PFSK-1 (cell line): Measurements from ENCODE around the gene MOV10L1.

ENCODE experiments used
- FOXP2 ChIP-seq: optimal IDR thresholded peaks from 2 replicates; pipeline ENCODE3; 2011; ENCODE audit warnings: borderline replicate concordance, control low read depth, inconsistent platforms; ENCODE audit not compliant: insufficient read depth; ENCODE audit errors: extremely low read length, extremely low read depth
- POLR2AphosphoS5 ChIP-seq: IDR thresholded peaks from 2 replicates; pipeline ENCODE4 v1.6.1; 2012; ENCODE audit warnings: low read depth, mild to moderate bottlenecking, control low read depth, low read length, moderate library complexity
- REST ChIP-seq, 2 experiments: IDR thresholded peaks; 2 replicates each; pipeline versions ENCODE4 v1.6.1 to v1.8.0; 2011 to 2012; ENCODE audit warnings: low read depth in 2 of 2, low read length in 2 of 2, control low read depth in 1 of 2, inconsistent platforms in 1 of 2, mild to moderate bottlenecking in 1 of 2, moderate library complexity in 1 of 2; ENCODE audit not compliant: insufficient read depth in 1 of 2
- SIN3A ChIP-seq: IDR thresholded peaks from 2 replicates; pipeline ENCODE4 v1.6.1; 2012; ENCODE audit warnings: mild to moderate bottlenecking, low read length, moderate library complexity, borderline replicate concordance; ENCODE audit not compliant: insufficient read depth
- TAF1 ChIP-seq: IDR thresholded peaks from 2 replicates; pipeline ENCODE4 v1.6.1; 2012; ENCODE audit warnings: low read length, control low read depth, borderline replicate concordance; ENCODE audit not compliant: insufficient read depth

The MOV10L1 gene

GRCh38 chr22:50112151-50113118 lies 22.6 kb downstream of the MOV10L1 start:
- TF ChIP-seq REST (IDR thresholded peaks at IDR 0.05; ENCODE audit: insufficient read depth in 1 of 2, low read depth in 2 of 2, low read length in 2 of 2) (no peak), POLR2AphosphoS5 (peak; percentile 47; the same call in 1 of the 2 replicates), TAF1 (peak; percentile 49; the same call in 1 of the 2 replicates), SIN3A (no peak), FOXP2 (no peak)

- TF ChIP-seq TAF1 (no peak), FOXP2 (no peak), SIN3A (no peak), REST (IDR thresholded peaks at IDR 0.05; ENCODE audit: insufficient read depth in 1 of 2, low read depth in 2 of 2, low read length in 2 of 2) (no peak), POLR2AphosphoS5 (no peak)
Measured at GRCh38 chr22:50114221-50115021, 24.6 kb downstream of the MOV10L1 start.

- TF ChIP-seq REST (IDR thresholded peaks at IDR 0.05; ENCODE audit: insufficient read depth in 1 of 2, low read depth in 2 of 2, low read length in 2 of 2) (no peak), POLR2AphosphoS5 (no peak), SIN3A (no peak), FOXP2 (no peak), TAF1 (no peak)
Measured at GRCh38 chr22:50115693-50116092, 25.9 kb downstream of the MOV10L1 start.

GRCh38 chr22:50117168-50117762 lies 27.5 kb downstream of the MOV10L1 start:
- no peak for TF ChIP-seq REST (IDR thresholded peaks at IDR 0.05; ENCODE audit: insufficient read depth in 1 of 2, low read depth in 2 of 2, low read length in 2 of 2)
- no peak for TF ChIP-seq TAF1
- TF ChIP-seq FOXP2 = no peak
- TF ChIP-seq SIN3A = no peak
- no peak for TF ChIP-seq POLR2AphosphoS5
